Small intestine (tissue), 7 donors: Measurements from ENCODE around the gene CFAP299. TPM values are rescaled to one million over a fixed set of nuclear protein-coding genes. Genes with fewer than 3 reads are reported as not detected.

ENCODE experiments used
- DNase-seq, 2 donors: peaks; one replicate each; pipeline versions ENCODE4 v3.0.0 to v3.0.0-alpha.2; 2013
- FAIRE-seq: peaks from 2 replicates; lab custom pipeline; 2012; peaks lifted over from hg19 to GRCh38; lab: Jason Lieb, UNC
- H3K27ac ChIP-seq, 3 donors: one replicate each; pipeline ENCODE4 v1.5.1; 2013; ENCODE audit warnings: low read length in 2 of 3, mild to moderate bottlenecking in 2 of 3, control low read depth in 1 of 3, inconsistent platforms in 1 of 3, low read depth in 1 of 3, moderate library complexity in 1 of 3
- H3K27me3 ChIP-seq, 3 donors: one replicate each; pipeline ENCODE4 v1.6.1; 2013; ENCODE audit warnings: low read length in 3 of 3, inconsistent platforms in 1 of 3; ENCODE audit not compliant: control insufficient read depth in 3 of 3, insufficient read depth in 3 of 3
- H3K36me3 ChIP-seq, 3 donors: one replicate each; pipeline ENCODE4 v1.6.1; 2013; ENCODE audit warnings: low read length in 3 of 3, inconsistent platforms in 1 of 3, low read depth in 1 of 3, mild to moderate bottlenecking in 1 of 3, moderate library complexity in 1 of 3; ENCODE audit not compliant: control insufficient read depth in 3 of 3, insufficient read depth in 2 of 3
- H3K4me1 ChIP-seq, 3 donors: one replicate each; pipeline ENCODE4 v1.6.1; 2013; ENCODE audit warnings: low read length in 2 of 3, inconsistent platforms in 1 of 3, low read depth in 1 of 3, mild to moderate bottlenecking in 1 of 3, moderate library complexity in 1 of 3; ENCODE audit not compliant: control insufficient read depth in 3 of 3, insufficient read depth in 2 of 3
- H3K4me3 ChIP-seq, 3 donors: one replicate each; pipeline ENCODE4 v1.5.1; 2013; ENCODE audit warnings: low read length in 3 of 3, control low read depth in 1 of 3, inconsistent platforms in 1 of 3, low read depth in 1 of 3, mild to moderate bottlenecking in 1 of 3, moderate library complexity in 1 of 3
- H3K9me3 ChIP-seq, 2 donors: one replicate each; pipeline ENCODE4 v1.6.1; 2013; ENCODE audit warnings: low read depth in 1 of 2, low read length in 1 of 2; ENCODE audit not compliant: control insufficient read depth in 2 of 2, insufficient read depth in 1 of 2
- WGBS, 3 donors: extraction: QIAGEN DNeasy Blood & Tissue Kit; methylation state at CpG; one replicate each; pipeline ENCODE4 v1.1.7; 2013; 5-methylcytosine and 5-hydroxymethylcytosine counted together
- polyA plus RNA-seq, 4 donors: library from polyadenylated mRNA; stranded (reverse) in 3 of 4; unstranded in 1 of 4; fragments of 200-250 nt in 3 of 4; fragments of 120-200 nt in 1 of 4; gene quantifications; one replicate each; pipeline versions ENCODE4 v1.2.1 to v1.2.3, GENCODE V29; 2013
- donor health status: healthy with polysubstance abuse.
- donor health status: control.
- donor health status: control.
- donor health status: Bipolar disorder and iron deficiency.
- donor health status: healthy.

The CFAP299 gene
- polyA plus RNA-seq, 4 donors = not detected

GRCh38 chr4:81007417-81007816, 671.9 kb downstream of the CFAP299 start:
- H3K36me3 ChIP-seq = no peaks in the 10 kb centered on the region
- peaks cover 0 to 14% (median 0%) of the 10 kb centered on the region in 3 donors for H3K4me1 ChIP-seq
- peaks cover 0 to 10% of the 10 kb centered on the region in 2 donors for H3K9me3 ChIP-seq
- no peak overlapping the region for H3K27ac ChIP-seq
- no peaks in the 10 kb centered on the region for H3K27me3 ChIP-seq
- no peak for FAIRE-seq
- 86 to 97% (median 92%) methylated on average over 2 of the region's 2 CpGs for WGBS, 3 donors
- DNase-seq = no peak
- H3K4me3 ChIP-seq = no peak overlapping the region

Other genes with a start within 250 kb of the CFAP299 start
- gene PRDM8, start 138.2 kb upstream of the CFAP299 start, polyA plus RNA-seq = 1 to 10 TPM in 1 of 4 donors, under 1 TPM in 2, not detected in 1; 0.27 to 2.0 (median 0.90) TPM
- gene FGF5, start 69.1 kb upstream of the CFAP299 start, polyA plus RNA-seq = under 1 TPM in 2 of 4 donors, not detected in 2; 0.01 to 0.10 TPM